ENCODE measurements around the gene PROB1.
"Not testable (repeated sequence)": the region's sequence is repeated elsewhere in the genome, so short reads cannot be mapped to it uniquely, and the experiment has no call there.

Gene PROB1

DNA sequence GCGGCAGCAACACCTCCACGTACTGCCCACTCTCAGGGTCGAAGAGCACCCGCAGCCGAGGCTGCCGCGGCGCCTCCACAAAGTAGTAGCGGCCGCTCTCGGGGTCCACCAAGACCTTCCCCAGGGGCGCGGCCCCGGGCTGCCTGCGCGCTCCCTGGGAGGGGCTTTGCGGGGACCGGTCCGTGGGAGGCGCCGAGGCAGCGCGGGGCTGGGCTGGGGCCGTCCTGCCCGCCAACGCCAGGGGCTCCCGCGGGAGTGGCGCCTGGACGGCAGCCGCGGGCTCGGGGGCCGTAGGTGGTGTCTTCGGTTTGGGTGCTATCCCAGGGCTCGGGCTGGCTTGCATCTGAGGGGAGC lies 2.6 kb downstream of the PROB1 start:
- DNase-seq, result no peak

DNA sequence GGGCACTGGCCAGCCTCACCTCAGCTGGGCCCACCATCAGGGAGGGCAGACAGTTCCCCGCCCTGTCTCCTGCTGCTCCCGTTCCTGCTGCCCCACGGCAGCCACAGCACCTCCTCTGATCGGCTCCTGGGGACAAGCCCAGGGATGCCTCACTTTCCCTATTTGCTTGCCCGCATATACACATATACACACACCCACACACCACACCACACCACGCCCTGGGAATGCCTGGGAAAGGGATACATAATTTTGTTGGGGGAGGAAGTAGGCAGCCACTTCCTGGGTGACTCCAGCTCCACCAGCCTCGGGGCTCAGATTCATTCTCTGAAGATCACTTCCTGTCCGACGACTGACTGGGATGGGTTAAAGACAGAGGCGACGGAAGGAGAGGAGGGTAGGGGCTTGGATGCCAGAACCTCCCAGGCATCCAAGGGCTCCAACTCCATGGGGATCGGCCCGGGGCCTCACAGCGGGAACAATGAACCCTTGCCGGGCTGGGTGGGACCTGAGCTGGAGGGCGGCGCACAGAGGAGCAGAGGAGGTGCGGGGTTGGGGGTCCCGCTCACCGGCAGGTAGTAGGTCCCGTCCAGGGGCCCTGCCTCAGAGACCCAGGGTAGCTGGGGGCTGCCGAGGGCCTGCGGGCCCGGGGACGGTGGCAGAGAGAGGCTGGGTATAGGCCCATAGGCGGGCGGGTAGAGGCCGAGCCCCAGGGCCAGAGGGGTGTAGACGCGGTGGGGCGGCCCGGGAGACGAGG lies 3.2 kb downstream of the PROB1 start:
- no peak for DNase-seq

DNA sequence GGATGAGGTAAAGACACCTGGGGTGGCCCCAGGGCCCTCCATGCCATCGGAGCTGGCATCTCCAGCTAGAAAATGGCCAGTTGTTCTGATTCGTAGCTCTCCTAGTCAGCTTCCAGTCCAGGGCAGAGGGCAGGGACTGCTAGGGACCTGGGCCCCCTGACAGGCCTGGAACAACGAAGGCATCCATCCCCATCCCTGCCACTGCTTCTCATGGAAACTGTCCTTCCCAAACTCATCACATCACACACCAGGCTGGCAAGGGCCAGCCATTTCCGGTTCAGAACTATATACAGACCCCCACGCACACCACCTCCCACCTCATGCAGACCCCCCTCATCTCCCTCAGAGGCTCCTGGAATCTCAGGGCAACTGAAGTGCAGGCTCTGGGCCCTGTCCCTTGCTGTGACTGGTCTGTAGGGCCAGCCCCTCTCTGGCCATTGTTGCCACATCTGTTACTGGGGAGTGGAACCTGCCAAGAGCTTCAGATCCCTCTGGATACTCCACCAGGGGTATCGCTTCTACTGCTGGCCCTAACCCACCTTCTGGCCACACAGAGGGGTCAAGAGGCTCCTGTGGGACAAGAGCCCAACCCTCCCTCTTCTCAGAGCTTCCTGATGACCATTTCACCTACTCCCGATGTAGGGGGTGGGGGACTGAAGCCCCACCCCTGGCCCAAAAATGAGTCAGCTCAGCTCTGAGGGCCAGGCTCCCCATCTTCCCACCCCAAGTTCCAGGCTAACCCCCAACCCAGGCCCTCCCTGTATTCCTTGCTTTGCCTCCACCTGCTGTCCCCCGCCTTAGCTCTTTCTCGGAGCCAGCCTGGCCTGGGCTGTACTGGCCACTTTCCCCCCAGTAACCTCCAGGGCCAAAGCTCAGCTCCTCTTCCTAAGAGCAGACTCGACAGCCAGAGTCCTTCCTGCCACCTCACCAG lies 4.0 kb downstream of the PROB1 start:
- DNase-seq, result no peak

DNA sequence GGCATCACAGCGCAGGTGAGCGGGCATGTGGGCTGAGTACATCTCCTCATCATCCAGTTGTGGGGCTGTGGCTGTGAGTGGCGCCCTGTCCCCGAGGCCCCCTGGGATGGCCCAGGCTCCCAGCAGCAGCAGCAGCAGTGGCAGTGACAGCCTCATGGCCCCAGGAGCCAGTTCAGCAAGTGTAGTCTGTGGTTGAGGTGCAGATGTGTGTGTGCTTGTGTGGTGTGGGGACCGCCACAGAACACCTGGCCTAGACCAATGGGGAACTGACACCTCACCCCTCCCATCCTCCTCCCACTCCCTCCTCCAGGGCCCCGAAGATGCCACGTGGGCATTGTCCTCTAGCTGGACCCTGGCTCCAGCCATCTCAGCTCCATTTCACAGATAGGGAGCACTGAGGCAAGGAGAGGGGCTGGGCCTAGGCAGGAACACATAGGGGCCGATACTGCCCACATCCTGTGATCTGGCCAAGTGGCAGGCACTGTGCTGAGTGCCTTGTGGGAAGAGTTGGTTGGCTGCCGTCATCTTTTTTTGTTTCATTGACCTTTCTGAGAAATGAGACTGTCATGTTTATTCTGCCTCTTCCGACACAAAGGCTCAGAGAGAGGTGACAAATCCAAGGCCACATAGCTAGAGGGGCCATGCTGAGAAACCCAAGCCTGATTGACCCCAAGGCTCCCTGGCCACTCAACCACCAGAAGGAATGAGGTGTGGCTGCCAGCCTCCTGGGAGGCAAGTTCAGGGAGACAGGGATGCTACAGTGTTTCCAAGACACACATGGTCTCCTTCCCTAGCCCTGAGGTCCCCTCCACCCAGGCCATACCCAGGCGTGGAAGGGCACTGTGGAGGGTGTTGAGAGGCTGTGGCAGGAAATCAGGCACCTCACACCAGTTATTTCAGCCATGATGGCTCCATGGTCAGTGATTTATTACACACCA lies 4.9 kb downstream of the PROB1 start, which contains the start of gene MZB1:
Gene MZB1, minus strand, starts transcription at position 213 of the 938 bp plus-strand sequence. Its CDS starts 57 bp downstream, at position 156.
- no peak for DNase-seq

DNA sequence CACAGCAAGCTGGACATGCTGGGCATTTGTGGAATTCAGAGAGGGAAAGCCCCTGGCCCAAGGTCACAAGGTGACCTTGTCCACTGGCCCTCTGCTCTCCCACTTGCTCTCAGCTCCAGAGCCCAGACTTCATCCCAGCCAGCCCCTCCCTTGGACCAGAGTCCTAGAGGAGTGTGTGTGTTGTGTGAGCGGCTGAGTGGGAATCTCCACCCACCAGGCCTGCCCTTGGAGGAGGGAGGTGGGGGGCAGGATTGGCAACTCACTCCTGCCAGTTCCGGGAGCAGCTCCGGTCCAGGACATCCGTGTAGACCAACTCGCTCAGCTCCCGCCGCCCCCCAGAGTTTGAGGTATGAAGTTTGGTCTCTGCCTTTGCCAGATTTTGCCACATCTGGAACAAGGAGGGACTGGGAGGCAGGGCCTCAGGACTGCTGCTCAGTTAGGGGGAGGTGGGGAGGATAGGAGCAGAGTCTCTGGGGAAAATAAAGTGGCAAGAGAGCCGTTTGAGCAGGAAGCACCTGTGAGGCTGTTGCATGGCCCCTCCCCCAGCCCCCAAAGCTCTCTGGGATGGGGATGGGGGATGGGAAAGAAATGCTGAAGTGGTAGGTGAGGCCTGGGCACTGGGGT lies 6.6 kb downstream of the PROB1 start:
- DNase-seq, result no peak

DNA sequence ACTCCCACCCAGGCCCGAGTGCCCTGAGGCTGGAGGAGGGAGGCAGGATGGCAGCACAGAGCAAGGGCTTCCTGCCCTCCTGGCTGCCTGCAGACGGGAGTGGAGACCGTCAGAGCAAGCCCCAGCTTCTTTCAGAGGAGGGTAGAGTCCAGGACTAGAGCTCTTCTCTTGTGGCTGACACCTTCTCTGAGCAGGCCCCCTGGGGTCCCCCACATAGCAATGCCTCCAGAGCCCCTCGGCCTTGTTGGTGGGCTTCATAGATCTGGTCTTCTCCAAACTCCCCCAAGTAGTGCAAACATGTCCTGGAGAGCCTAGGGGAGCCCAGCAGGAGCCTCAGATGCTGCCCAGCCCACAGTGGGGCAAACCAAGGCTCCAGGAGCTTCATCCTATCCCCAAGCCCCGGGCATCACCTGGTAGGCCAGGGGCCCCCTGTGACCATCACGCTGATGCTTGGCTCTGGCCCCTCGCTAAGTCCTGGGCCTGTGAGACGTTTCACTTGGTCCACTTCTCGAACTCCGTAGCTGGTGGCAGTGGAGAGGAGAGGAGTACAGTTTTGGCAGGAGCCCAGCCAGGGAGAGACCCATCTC lies 7.2 kb downstream of the PROB1 start:
- DNase-seq, result no peak

DNA sequence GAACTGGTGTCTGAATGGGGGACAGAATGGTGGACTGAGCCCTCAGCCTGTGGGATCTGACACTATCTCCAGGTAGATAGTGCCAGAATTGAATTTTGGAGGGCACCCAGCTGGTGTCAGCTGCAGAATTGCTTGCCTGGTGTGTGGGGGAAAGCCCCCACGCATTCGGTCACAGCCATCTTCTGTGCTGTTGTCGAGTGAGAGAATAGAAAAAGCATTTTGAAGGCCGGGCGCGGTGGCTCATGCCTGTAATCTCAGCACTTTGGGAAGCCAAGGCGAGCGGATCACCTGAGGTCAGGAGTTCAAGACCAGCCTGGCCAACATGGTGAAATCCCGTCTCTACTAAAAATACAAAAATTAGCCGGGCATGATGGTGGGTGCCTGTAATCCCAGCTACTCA lies 7.9 kb downstream of the PROB1 start:
- DNase-seq, result not testable (repeated sequence)

DNA sequence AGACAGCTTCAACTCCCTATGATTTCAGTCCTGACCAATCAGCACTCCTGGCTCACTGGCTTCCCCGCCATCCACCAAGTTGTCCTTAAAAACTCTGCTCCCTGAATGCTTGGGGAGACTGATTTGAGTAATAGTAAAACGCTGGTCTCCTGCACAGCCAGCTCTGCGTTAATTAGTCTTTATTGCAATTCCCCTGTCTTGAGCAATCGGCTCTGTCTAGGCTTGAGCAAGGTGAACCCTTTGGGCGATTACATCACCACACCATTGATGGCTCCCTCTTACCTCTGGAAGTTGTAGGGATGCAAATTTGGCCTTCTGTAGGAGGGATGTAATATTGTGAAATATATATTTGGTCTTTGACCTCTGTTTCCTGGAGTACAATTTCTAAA lies 8.9 kb downstream of the PROB1 start:
- no peak for DNase-seq

DNA sequence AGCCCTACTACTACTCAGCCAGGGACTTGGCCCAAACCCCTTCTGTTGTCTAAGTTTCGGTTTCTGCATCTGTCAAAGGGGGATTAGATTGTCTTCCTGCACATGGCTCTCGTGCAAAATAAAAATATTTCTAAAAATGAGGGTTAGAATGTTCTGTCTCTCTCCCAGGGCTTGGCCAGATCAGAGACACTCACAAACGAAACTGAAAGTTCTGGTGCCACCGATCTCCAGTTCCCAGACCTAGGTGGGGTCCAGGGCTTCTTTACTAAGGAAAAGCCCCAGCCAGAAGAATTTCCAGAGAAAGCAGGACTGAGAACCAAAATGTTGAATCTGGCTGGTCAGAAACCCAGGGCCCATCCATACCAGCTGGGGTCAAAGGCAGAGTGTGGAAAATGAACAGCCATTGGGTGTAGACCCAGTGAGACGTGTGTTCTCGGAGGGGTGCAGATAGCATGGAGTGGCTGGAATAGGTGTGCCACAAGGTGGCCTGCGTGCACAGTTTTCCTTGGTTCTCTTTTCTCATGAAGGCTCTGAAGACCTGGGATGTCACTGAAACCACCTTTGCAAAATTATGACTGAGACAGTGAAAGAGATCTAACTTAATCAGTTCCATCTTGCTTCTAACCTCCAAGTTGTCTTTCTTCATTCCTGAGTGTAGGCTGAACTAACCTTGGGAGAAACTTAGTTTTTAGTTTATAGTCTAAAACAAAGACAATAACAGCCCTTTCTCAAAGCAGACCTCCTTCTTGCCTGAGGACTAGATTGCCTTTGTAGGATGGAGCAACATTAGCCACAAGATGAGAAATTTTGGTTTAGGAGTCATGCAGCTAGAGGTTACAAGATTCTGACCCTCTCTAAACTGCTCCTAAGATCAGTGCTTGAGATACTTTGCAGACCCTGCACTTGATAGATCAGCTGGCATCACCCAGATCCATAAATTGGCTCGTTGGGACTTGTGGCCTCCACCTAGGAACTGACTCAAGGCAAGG lies 9.5 kb downstream of the PROB1 start:
- DNase-seq, result no peak

DNA sequence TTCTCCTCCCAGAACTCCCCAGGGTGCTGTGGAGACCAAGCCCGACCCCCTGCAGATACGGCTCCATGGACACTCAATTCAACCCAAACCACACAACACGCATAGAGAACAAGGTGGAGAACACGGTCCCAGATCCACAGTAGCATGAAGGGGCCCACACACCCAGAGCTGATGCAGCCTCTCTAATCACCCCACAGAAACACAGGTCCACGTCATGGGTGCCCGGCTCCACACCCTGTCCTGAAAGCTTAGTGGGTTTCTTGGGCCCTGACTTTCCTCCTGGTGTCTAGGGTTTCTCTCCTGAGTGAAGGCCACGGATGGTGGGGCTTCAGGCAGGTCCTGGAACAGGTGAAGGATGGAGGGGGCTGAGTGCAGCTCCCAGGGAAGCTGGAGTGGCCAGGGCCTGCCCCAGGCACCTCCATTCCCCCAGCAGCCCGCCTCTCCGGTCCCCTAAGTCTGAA lies 10.3 kb downstream of the PROB1 start:
- DNase-seq, result no peak

DNA sequence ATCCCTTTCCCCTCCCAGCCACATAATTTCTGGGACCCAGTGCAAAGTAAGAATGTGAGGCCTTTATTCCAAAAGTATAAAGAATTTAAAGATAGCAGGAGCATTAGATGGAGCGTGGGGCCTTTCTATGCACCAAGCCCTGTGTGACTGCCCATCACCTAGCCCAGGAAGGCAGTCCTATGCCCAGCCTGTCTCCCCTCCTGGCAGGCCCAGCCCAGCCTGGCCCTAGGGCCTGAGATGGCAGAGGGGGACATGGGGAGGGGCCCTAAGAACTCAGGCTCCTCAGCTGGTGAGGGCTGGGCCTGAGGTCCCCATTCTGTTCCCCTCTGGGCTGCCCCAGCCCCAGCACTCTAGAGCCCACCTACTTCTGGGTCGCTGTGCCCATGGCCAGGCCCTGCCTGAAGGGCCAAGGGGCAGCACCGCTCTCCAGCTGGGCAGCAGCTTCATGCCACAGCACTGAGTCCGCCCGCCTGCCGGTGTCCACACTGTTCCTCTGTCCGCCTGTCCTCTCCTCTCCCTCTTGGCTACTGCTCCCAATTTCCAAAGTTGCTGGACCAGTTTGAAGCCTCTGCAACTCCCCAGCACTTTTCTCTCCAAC lies 10.8 kb downstream of the PROB1 start:
- no peak for DNase-seq

DNA sequence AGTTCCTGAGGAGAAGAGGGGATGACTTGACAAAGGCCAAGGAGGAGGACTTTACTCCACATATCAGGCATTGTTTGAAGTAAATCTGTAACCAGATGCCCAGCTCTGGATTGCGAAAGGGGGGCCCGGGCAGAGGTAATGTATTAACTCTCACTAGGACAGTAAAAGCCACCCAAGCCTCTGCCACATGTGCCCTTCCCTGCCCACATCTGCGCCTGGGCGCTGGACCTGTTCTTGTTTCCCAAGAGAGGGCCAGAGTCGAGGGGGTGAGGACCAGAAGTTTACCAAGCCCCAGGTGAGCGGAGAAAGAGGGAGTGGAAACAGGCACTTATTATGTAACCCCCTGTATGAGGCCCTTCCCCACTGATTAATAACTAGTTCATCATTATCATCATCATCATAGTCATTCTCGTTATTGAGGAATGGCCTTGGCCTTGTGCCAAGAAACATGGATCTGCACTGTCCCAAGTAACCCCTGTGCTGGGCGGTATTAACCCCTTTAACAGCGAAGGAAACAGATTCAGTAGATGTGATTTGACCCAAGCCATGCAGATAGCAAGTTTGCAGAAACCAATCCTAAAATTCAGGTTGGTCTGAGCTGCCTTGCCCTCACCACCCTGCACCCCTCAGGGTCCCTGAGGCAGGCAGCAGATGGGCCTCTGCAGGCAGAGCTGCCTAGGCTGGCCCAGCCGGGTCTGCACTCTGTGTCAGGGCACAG lies 11.5 kb downstream of the PROB1 start, which contains the start of gene SLC23A1:
Gene SLC23A1, minus strand, starts transcription at position 23 of the 718 bp plus-strand sequence. CDS start 44 bp downstream, outside the sequence.
- DNase-seq, result no peak

DNA sequence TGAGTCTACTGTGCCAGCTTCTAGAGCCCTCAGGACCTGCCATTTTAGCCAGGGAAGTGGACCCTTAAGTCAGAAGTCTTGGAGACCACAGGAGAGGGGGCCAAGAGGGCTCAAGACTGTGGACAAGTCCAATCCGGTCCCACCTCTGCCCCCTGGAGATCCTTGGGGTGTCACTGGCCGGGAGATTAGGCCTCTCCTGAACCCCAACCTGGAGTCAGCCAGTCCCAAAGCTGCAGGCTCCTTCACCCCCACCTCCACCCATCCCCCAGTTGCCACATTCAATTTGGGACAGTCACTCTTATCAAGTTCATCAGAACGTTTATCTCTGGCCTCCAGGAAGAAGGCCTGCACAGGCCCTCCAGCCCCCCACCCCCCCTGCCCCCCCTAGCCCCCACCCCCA lies 12.1 kb downstream of the PROB1 start:
- DNase-seq, result no peak

DNA sequence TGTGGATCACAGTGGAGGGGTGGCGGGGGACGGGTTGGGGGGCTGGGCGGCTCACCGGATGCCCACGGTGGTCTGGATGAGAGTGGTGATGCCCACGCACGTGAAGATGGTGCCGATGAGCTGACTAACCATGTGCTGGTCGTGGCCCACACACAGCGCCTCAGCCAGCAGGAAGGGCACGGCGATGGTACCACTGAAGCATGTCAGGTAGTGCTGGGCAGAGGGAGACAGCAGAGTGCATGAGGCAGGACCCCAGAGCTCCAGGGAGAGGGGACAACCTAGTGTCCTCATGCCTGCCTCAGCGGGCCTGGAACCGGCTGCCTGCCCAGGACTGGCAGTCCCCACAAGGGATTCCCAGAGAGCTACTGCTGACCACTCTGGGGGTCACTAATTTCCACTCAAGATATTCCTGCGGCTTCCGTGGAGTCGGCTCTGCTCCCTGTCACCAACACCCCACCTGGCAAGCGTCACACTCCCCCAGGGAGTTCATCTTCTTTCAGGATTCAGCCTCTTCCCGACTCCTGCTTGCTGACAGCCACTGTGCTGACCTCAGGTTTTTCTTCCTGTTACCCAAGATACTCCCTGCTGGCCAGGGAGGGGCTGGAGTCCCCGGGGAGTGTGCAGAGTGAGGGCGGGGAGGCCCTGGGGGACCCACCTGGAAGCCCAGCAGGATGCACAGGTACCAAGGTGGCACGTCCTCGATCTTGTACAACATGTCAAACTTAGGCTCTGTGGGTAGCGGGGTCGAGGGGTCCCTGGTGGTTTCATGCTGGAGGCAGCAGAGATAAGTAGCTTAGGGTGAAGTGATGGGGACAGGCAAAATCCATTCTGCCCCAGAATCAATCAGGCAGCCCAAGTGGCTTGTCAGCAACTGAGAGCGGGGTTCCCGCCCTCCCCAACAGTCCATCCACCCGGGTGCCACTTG lies 12.8 kb downstream of the PROB1 start:
- no peak for DNase-seq

DNA sequence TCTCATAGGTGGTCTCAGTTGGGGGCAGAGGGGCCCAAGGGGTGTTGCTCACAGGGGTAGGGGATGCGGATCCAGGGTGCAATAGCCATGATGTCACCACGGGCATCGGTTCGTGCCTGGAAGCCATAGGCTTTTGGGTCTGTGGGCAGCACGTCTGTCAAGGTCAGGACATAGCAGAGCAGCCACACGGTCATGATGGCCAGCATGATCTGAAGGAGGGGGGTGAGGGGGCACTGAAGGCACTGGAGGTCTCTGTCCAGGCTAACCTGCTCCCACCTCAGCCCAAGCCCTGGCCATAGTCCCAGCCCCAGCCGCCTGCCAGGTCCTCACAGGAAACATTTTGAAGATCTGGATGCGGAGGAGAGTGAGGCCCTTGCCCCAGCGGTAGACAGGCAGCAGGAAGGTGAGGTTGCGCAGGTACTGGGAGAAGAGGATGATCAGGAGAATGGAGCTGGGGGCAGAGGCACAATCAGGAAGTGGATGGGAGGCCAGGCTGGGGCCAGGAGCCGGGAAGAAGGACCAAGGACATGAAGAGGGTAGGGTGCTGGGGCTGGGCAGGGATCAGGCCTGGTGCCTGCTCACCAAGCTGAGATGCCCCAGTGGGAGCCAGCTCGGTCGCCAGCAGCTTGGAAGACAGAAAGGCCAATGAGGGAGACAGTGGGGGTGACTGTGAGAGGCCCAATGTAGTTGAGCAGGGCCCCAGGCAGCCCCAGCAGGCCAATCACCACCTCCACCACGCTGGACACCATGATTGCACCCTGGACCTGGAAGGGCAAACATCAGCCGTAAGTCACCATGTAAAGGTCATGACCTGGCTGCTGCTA lies 15.1 kb downstream of the PROB1 start:
- DNase-seq, result no peak

DNA sequence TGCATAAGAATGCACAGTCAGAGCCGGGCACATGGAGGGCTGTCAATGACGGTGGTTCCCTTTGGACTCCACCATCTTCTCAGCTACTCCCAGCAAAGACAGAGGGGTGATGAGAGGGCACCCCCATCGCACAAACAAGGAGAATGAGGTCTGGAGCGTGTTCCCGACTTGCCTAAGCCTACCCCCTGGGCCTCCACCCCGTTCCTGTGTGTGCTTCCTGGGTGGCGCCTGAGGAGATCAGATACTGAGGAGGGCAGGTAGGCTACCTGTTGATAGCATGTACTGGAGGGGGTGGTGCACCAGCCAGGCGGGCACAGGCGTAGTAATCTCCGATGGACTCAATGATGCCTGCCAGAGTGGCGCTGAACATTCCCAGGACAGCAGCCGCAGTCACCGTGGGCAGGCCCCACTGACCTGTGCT lies 16.0 kb downstream of the PROB1 start:
- DNase-seq, result no peak

DNA sequence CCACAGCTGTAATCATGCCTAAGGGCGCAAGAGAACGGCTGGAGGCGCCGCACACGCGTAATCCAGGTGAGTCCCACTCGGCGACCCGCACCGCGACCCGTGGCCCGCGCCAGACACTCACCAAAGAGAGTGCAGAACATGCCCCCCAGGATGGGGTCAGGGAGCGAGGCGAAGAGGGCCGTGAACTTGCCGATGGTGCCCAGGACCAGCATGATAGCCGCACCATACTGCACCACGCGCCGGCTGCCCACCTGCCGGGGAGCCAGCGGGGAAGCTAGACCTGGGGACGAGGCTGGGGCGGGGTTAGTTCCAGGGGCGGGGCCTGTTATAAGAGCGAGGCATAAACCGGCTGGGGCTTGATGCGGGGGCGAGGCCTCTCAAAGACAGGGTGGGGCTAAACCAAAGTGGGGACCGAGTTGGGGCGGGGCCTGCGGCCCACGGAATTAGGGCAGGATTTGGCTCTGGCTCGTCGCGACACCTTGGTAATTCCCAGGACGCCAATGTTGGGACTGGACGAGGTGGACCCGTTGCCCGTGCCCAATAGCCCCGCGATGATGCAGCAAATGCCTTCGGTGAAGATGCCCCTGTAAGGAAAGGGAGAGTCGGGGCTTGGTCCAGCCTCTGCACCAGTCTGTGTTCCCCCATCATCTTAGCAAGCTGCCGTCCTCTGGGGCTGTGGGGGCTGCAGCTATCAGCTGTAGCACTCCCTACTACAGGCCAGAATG lies 16.6 kb downstream of the PROB1 start:
- DNase-seq, result no peak
